Astrocyte of the spinal cord (primary cell): Measurements from ENCODE around the gene TEX14.
"Not testable (repeated sequence)": the region's sequence is repeated elsewhere in the genome, so short reads cannot be mapped to it uniquely, and the experiment has no call there.

Experiments used
- DNase-seq: peaks from one replicate; pipeline ENCODE4 v3.0.0; 2011; ENCODE audit warnings: low read depth, low spot score
- H3K4me3 ChIP-seq: 2 replicates; pipeline ENCODE4 v1.5.1; 2011; ENCODE audit warnings: low read depth, mild to moderate bottlenecking, low read length, moderate library complexity
- CTCF ChIP-seq: IDR thresholded peaks from 2 replicates; pipeline ENCODE4 v1.5.1; 2012; ENCODE audit warnings: low read depth, mild to moderate bottlenecking, low read length, inconsistent platforms
- in situ Hi-C: cut with HindIII; loops from 2 replicates; pipeline ENCODE4 v1.10.0; 2017; ENCODE audit warnings: low sequenced_read_pairs

The TEX14 gene

GRCh38 chr17:58591455-58591854, 100.4 kb downstream of the TEX14 start:
- no peak for TF ChIP-seq CTCF
- H3K4me3 ChIP-seq: no peak overlapping the region
- in situ Hi-C loops: no loop called here
- DNase-seq: no peak

GRCh38 chr17:58590377-58590776, 101.5 kb downstream of the TEX14 start:
- no peak for TF ChIP-seq CTCF
- in situ Hi-C loops: no loop called here
- no peak overlapping the region for H3K4me3 ChIP-seq
- DNase-seq: no peak

GRCh38 chr17:58587713-58588117, 104.1 kb downstream of the TEX14 start:
- TF ChIP-seq CTCF: peak; percentile 99
- peak; percentile 42 for DNase-seq
- H3K4me3 ChIP-seq: no peak overlapping the region
- in situ Hi-C loops: no loop called here

GRCh38 chr17:58586009-58586644, 105.7 kb downstream of the TEX14 start:
- H3K4me3 ChIP-seq: no peak overlapping the region
- in situ Hi-C loops: no loop called here
- TF ChIP-seq CTCF: no peak
- no peak for DNase-seq

GRCh38 chr17:58585554-58585953, 106.3 kb downstream of the TEX14 start:
- DNase-seq: no peak
- in situ Hi-C loops: no loop called here
- no peak overlapping the region for H3K4me3 ChIP-seq
- TF ChIP-seq CTCF: no peak

GRCh38 chr17:58583486-58583885, 108.4 kb downstream of the TEX14 start:
- in situ Hi-C loops: no loop called here

GRCh38 chr17:58582718-58583117, 109.1 kb downstream of the TEX14 start:
- H3K4me3 ChIP-seq, DNase-seq, in situ Hi-C loops: not testable (repeated sequence)

More at GRCh38 chr17:58583486-58583885, 108.4 kb downstream of the TEX14 start:
- TF ChIP-seq CTCF: no peak
- DNase-seq: no peak
- H3K4me3 ChIP-seq: no peak overlapping the region
